HepG2 (cell line): ENCODE measurements around the gene MAPRE3. TPM values are rescaled to one million over a fixed set of nuclear protein-coding genes. Genes with fewer than 3 reads are reported as not detected.

Experiments
- ARID3A ChIP-seq: IDR thresholded peaks from 2 replicates; pipeline ENCODE4 v1.6.1; 2012; ENCODE audit warnings: low read depth, low read length, improper control_type of control experiment
- BCL3 ChIP-seq: sonication (generic); formaldehyde crosslinking; IDR thresholded peaks from 2 replicates; pipeline ENCODE4 v1.5.1; 2020; ENCODE audit warnings: mild to moderate bottlenecking, missing genetic modification reagents, moderate library complexity
- DNMT1 ChIP-seq: sonication (generic); formaldehyde crosslinking; IDR thresholded peaks from 2 replicates; pipeline ENCODE4 v1.5.1; 2020; ENCODE audit warnings: mild to moderate bottlenecking, missing genetic modification reagents
- ETV6 ChIP-seq: sonication (generic); formaldehyde crosslinking; conservative IDR thresholded peaks from 2 replicates; pipeline ENCODE4 v1.4.0; 2020; ENCODE audit warnings: missing genetic modification reagents
- GFI1 ChIP-seq: sonication (generic); formaldehyde crosslinking; IDR thresholded peaks from 2 replicates; pipeline ENCODE4 v1.5.0; 2020; ENCODE audit warnings: missing genetic modification reagents, mild to moderate bottlenecking, borderline replicate concordance
- KDM3A ChIP-seq: IDR thresholded peaks from 2 replicates; pipeline ENCODE4 v1.6.1; 2018; ENCODE audit warnings: low read depth, missing compliant biosample characterization
- MLLT10 ChIP-seq: sonication (generic); formaldehyde crosslinking; IDR thresholded peaks from 2 replicates; pipeline ENCODE4 v1.4.0; 2020; ENCODE audit warnings: missing genetic modification reagents
- MXI1 ChIP-seq: IDR thresholded peaks from 3 replicates; pipeline ENCODE4 v1.6.1; 2012; ENCODE audit warnings: low read depth, low read length, inconsistent platforms, borderline replicate concordance
- RELA ChIP-seq: sonication (generic); formaldehyde crosslinking; IDR thresholded peaks from 2 replicates; pipeline ENCODE4 v1.4.0; 2020; ENCODE audit warnings: missing genetic modification reagents
- RFXANK ChIP-seq: IDR thresholded peaks from 2 replicates; pipeline ENCODE4 v1.6.1; 2016
- SALL1 ChIP-seq: sonication (generic); formaldehyde crosslinking; IDR thresholded peaks from 2 replicates; pipeline ENCODE4 v1.8.0; 2022; ENCODE audit warnings: mild to moderate bottlenecking, missing genetic modification reagents
- SAP130 ChIP-seq: IDR thresholded peaks from 2 replicates; pipeline ENCODE4 v1.6.1; 2016; ENCODE audit warnings: low read depth
- SATB2 ChIP-seq: sonication (generic); formaldehyde crosslinking; IDR thresholded peaks from 2 replicates; pipeline ENCODE4 v1.5.0; 2020; ENCODE audit warnings: missing genetic modification reagents
- SMC3 ChIP-seq: IDR thresholded peaks from 2 replicates; pipeline ENCODE4 v1.6.1; 2011; ENCODE audit warnings: low read length, improper control_type of control experiment
- TARDBP ChIP-seq: sonication (generic); formaldehyde crosslinking; IDR thresholded peaks from 2 replicates; pipeline ENCODE4 v1.8.0; 2022; ENCODE audit warnings: mild to moderate bottlenecking, missing genetic modification reagents
- TOE1 ChIP-seq: sonication (generic); formaldehyde crosslinking; IDR thresholded peaks from 2 replicates; pipeline ENCODE4 v1.4.0; 2020; ENCODE audit warnings: mild to moderate bottlenecking, missing genetic modification reagents
- ZBTB39 ChIP-seq: sonication (generic); formaldehyde crosslinking; IDR thresholded peaks from 2 replicates; pipeline ENCODE4 v1.5.0; 2020; ENCODE audit warnings: missing genetic modification reagents
- ZFAT ChIP-seq: sonication (generic); formaldehyde crosslinking; conservative IDR thresholded peaks from 2 replicates; pipeline ENCODE4 v1.8.1; 2023; ENCODE audit warnings: missing genetic modification reagents, inconsistent platforms
- ZFP1 ChIP-seq: IDR thresholded peaks from 2 replicates; pipeline ENCODE4 v1.6.1; 2016
- ZNF350 ChIP-seq: sonication (generic); formaldehyde crosslinking; IDR thresholded peaks from 2 replicates; pipeline ENCODE4 v1.4.0; 2020; ENCODE audit warnings: mild to moderate bottlenecking, low read depth, missing genetic modification reagents, borderline replicate concordance
- ZNF431 ChIP-seq: sonication (generic); formaldehyde crosslinking; IDR thresholded peaks from 2 replicates; pipeline ENCODE4 v1.9.0; 2022; ENCODE audit warnings: missing genetic modification reagents, low read depth, mild to moderate bottlenecking, borderline replicate concordance
- ZNF484 ChIP-seq: sonication (generic); formaldehyde crosslinking; IDR thresholded peaks from 2 replicates; pipeline ENCODE4 v1.5.1; 2020; ENCODE audit warnings: mild to moderate bottlenecking, low read depth, missing genetic modification reagents, borderline replicate concordance
- ZNF766 ChIP-seq: sonication (generic); formaldehyde crosslinking; IDR thresholded peaks from 2 replicates; pipeline ENCODE4 v1.5.0; 2020; ENCODE audit warnings: missing genetic modification reagents, borderline replicate concordance
- ZNF770 ChIP-seq: sonication (generic); formaldehyde crosslinking; IDR thresholded peaks from 2 replicates; pipeline ENCODE4 v1.5.0; 2020; ENCODE audit warnings: mild to moderate bottlenecking, missing genetic modification reagents
- ZSCAN9 ChIP-seq: IDR thresholded peaks from 2 replicates; pipeline ENCODE4 v1.6.1; 2016; ENCODE audit warnings: borderline replicate concordance
- polyA plus RNA-seq, 8 experiments: library from polyadenylated mRNA; depleted of rRNA in 3 of 8; stranded (reverse) in 7 of 8; unstranded in 1 of 8; fragments of >200 nt; fragmentation: Illumina TruSeq in 4 of 8; extraction: Trizol in 4 of 8; gene quantifications; 2 replicates each; pipeline versions ENCODE4 v1.2.1 to v1.2.3, GENCODE V29; 2011 to 2016; ENCODE audit warnings: low read depth in 4 of 8, missing spikeins in 1 of 8, mixed read lengths in 1 of 8; ENCODE audit not compliant: insufficient read depth in 1 of 8
- total RNA-seq, 5 experiments: library from RNA; depleted of rRNA; stranded (reverse); fragments of >200 nt; fragmentation: Illumina TruSeq; extraction: Trizol; gene quantifications; 2 replicates each; pipeline ENCODE4 v1.2.3, GENCODE V29; 2016; ENCODE audit warnings: low read depth in 1 of 5

MAPRE3 gene
- total and polyA plus RNA-seq, 2 of the 13 experiments (the other 11 are each of a cell fraction or from before 2014, with no cell fraction given): 0.31 to 0.91 TPM

GRCh38 chr2:26925100-26925791 is 45.2 kb upstream of the MAPRE3 start (continued):
- TF ChIP-seq SAP130 (peak; percentile 57), ZFP1 (CRISPR knock-in tag) (peak; percentile 74; the same call in 1 of the 2 replicates), ZFAT (no peak), ETV6 (CRISPR knock-in tag) (no peak), TOE1 (CRISPR knock-in tag) (peak; percentile 81; the same call in 1 of the 2 replicates), RFXANK (CRISPR knock-in tag) (no peak), ZSCAN9 (CRISPR knock-in tag) (no peak), ZNF484 (CRISPR knock-in tag) (no peak), ZNF766 (CRISPR knock-in tag) (no peak), TARDBP (CRISPR knock-in tag) (peak; percentile 71; the same call in 1 of the 2 replicates), ARID3A (no peak), KDM3A (CRISPR knock-in tag) (peak; percentile 38; the same call in 1 of the 2 replicates), BCL3 (0 out of 2 replicates have a peak, but pooled peaks have one; percentile 25), ZNF350 (CRISPR knock-in tag) (peak; percentile 75; the same call in 1 of the 2 replicates), MXI1 (no peak), SATB2 (CRISPR knock-in tag) (no peak), MLLT10 (CRISPR knock-in tag) (no peak), ZNF431 (CRISPR knock-in tag) (no peak), RELA (no peak), SMC3 (no peak), ZNF770 (CRISPR knock-in tag) (peak; percentile 100), DNMT1 (CRISPR knock-in tag) (no peak), ZBTB39 (CRISPR knock-in tag) (peak; percentile 27; the same call in 1 of the 2 replicates), SALL1 (CRISPR knock-in tag) (peak; percentile 89), GFI1 (CRISPR knock-in tag) (peak; percentile 85; the same call in 1 of the 2 replicates)
